Tibial nerve (tissue), 4 donors: ENCODE results near the gene CCDC57.
A peak's percentile ranks its signal among the peaks of the same experiment; 100 is the strongest.

Experiments
- CTCF ChIP-seq, 5 experiments: fragments of 200-600 bp in 3 of 5; fragments of 450-650 bp in 2 of 5; sonication (generic) in 3 of 5; IDR thresholded peaks; one replicate each; pipeline ENCODE4 v1.5.1; 2016 to 2019; ENCODE audit warnings: antibody characterized with exemption in 5 of 5, mild to moderate bottlenecking in 3 of 5, moderate library complexity in 2 of 5
- EP300 ChIP-seq, 2 donors: sonication (generic); formaldehyde crosslinking; IDR thresholded peaks; one replicate each; pipeline ENCODE4 v1.6.1; 2017; ENCODE audit warnings: antibody characterized with exemption in 2 of 2, mild to moderate bottlenecking in 1 of 2
- POLR2A ChIP-seq, 2 donors: fragments of 450-650 bp; IDR thresholded peaks; one replicate each; pipeline ENCODE4 v1.6.1; 2017; ENCODE audit warnings: antibody characterized with exemption in 2 of 2, mild to moderate bottlenecking in 2 of 2, moderate library complexity in 2 of 2

GRCh38 chr17:82212331-82213250, at the start of gene CCDC57:
- peak in 1 of 2 donors; percentile 24 for TF ChIP-seq POLR2A (IDR thresholded peaks at IDR 0.05)
- peak in 3 of 5 experiments; percentile 12 to 78 (median 68) for TF ChIP-seq CTCF (IDR thresholded peaks at IDR 0.05)
- TF ChIP-seq EP300 (IDR thresholded peaks at IDR 0.05) = peak in 1 of 2 donors; percentile 61
